SH-SY5Y (cell line): ENCODE data around the gene CEMIP.

Experiments used
- GATA2 ChIP-seq: IDR thresholded peaks from 2 replicates; pipeline ENCODE4 v1.6.1; 2011; ENCODE audit warnings: mild to moderate bottlenecking, low read depth, low read length
- GATA3 ChIP-seq: IDR thresholded peaks from 2 replicates; pipeline ENCODE4 v1.6.1; 2011; ENCODE audit warnings: low read depth, mild to moderate bottlenecking, low read length, moderate library complexity

- TF ChIP-seq GATA2, result no peak
- TF ChIP-seq GATA3, result no peak
These were observed 20.9 kb downstream of the CEMIP start for GRCh38 chr15:80800067-80800466.
